K562 (cell line): Measurements from ENCODE around the gene ANKH. TPM values are rescaled to one million over a fixed set of nuclear protein-coding genes. Genes with fewer than 3 reads are reported as not detected.

Experiments used
- ATAC-seq: fragments of 200-7000 bp; cut with Tn5 transposase; 3 replicates; pipeline ENCODE4 v1.9.1; 2020; ENCODE audit warnings: moderate library complexity
- BruUV-seq: library from RNA; stranded (reverse); fragments of 400-500 nt; replicated peaks from 2 replicates; lab custom pipeline; 2021; lab: Mats Ljungman, UMichigan
- CTCF ChIA-PET: fragments of 300-600 bp; formaldehyde crosslinking; extraction: SDS; loops from one replicate; lab custom pipeline; 2021; ENCODE audit warnings: low intra/inter-chr PET ratio; lab: Yijun Ruan, JAX
- POLR2A ChIA-PET: fragments of 300-600, 350-650 bp; sonication (Branson Sonifier 250); formaldehyde crosslinking; extraction: SDS; loops from one replicate; lab custom pipeline; 2021; ENCODE audit warnings: antibody characterized with exemption, inconsistent platforms; lab: Yijun Ruan, JAX
- DNase-seq, 4 experiments: peaks; one replicate each; pipeline versions ENCODE4 v3.0.0 to v3.0.0-alpha.2; 2011 to 2018; ENCODE audit warnings: low spot score in 3 of 4, mixed read lengths in 3 of 4; ENCODE audit errors: extremely low read depth in 1 of 4
- FAIRE-seq: peaks from 2 replicates; lab custom pipeline; 2011; peaks lifted over from hg19 to GRCh38; lab: Jason Lieb, UNC
- H2AFZ ChIP-seq: 2 replicates; pipeline ENCODE4 v1.6.0; 2011; ENCODE audit warnings: low read depth, low read length, control low read depth, inconsistent platforms
- H3K27ac ChIP-seq: fragments of 200-600 bp; 3 replicates; pipeline ENCODE4 v1.8.0; 2011; ENCODE audit warnings: low read depth, mild to moderate bottlenecking, control low read depth, inconsistent platforms, low read length, moderate library complexity, mixed read lengths; ENCODE audit errors: extremely low read depth
- H3K27me3 ChIP-seq, 2 experiments: fragments of 300-600 bp in 1 of 2; 2 replicates in 1 of 2; 3 replicates in 1 of 2; pipeline versions ENCODE4 v1.6.0 to v1.8.0; 2011; ENCODE audit warnings: inconsistent platforms in 2 of 2, low read length in 2 of 2, mild to moderate bottlenecking in 1 of 2, mixed read lengths in 1 of 2, moderate library complexity in 1 of 2; ENCODE audit not compliant: control insufficient read depth in 2 of 2, insufficient read depth in 2 of 2
- H3K36me3 ChIP-seq: fragments of 300-600 bp; 3 replicates; pipeline ENCODE4 v1.8.0; 2011; ENCODE audit warnings: mild to moderate bottlenecking, low read length, inconsistent platforms; ENCODE audit not compliant: control insufficient read depth, insufficient read depth
- H3K4me1 ChIP-seq, 2 experiments: fragments of 200-600 bp in 1 of 2; replicated peaks in 1 of 2; 2 replicates in 1 of 2; 3 replicates in 1 of 2; pipeline versions ENCODE4 v1.5.1 to v1.8.0; 2011; ENCODE audit warnings: inconsistent platforms in 2 of 2, low read length in 2 of 2, mild to moderate bottlenecking in 1 of 2, mixed read lengths in 1 of 2, moderate library complexity in 1 of 2; ENCODE audit not compliant: control insufficient read depth in 2 of 2, insufficient read depth in 2 of 2
- H3K4me2 ChIP-seq: 2 replicates; pipeline ENCODE4 v1.6.1; 2011; ENCODE audit warnings: low read length, control low read depth, inconsistent platforms, mixed read lengths; ENCODE audit not compliant: insufficient read depth
- H3K4me3 ChIP-seq: fragments of 200-600 bp; sonication (generic), shearing (Covaris generic); 2 replicates; pipeline ENCODE4 v1.5.1; 2016; ENCODE audit warnings: control low read depth, inconsistent platforms
- H3K79me2 ChIP-seq: fragments of 200-600 bp; 3 replicates; pipeline ENCODE4 v1.8.0; 2011; ENCODE audit warnings: low read length, inconsistent platforms; ENCODE audit not compliant: control insufficient read depth, insufficient read depth
- H3K9ac ChIP-seq, 2 experiments: 2 replicates each; pipeline versions ENCODE4 v1.6.0 to v1.6.1; 2011; ENCODE audit warnings: low read depth in 2 of 2, low read length in 2 of 2, control low read depth in 1 of 2, inconsistent platforms in 1 of 2, mild to moderate bottlenecking in 1 of 2, mixed read lengths in 1 of 2; ENCODE audit not compliant: insufficient read depth in 1 of 2
- H3K9me1 ChIP-seq: one replicate; pipeline ENCODE4 v1.6.0; 2011; ENCODE audit warnings: inconsistent platforms, mild to moderate bottlenecking, low read length, moderate library complexity; ENCODE audit not compliant: control insufficient read depth, insufficient read depth
- H3K9me3 ChIP-seq: replicated peaks from 2 replicates; pipeline ENCODE4 v1.5.1; 2011; ENCODE audit warnings: low read depth, low read length, inconsistent platforms; ENCODE audit not compliant: control insufficient read depth, insufficient read depth
- H4K20me1 ChIP-seq: replicated peaks from 2 replicates; pipeline ENCODE4 v1.6.1; 2011; ENCODE audit warnings: low read length, inconsistent platforms, mixed read lengths; ENCODE audit not compliant: control insufficient read depth, insufficient read depth
- ESRRA ChIP-seq: fragments of 450-650 bp; IDR thresholded peaks from 2 replicates; pipeline ENCODE4 v1.6.1; 2014; ENCODE audit warnings: low read depth, mild to moderate bottlenecking, moderate library complexity, borderline replicate concordance
- FOXK1 ChIP-seq: sonication (generic); formaldehyde crosslinking; IDR thresholded peaks from 2 replicates; pipeline ENCODE4 v1.8.0; 2022; ENCODE audit warnings: missing genetic modification reagents, mild to moderate bottlenecking, borderline replicate concordance
- KDM4B ChIP-seq, 2 experiments: fragments of 450-650 bp in 1 of 2; sonication (generic) in 1 of 2; IDR thresholded peaks; 2 replicates each; pipeline ENCODE4 v1.6.1; 2016 to 2017; ENCODE audit warnings: borderline replicate concordance in 2 of 2, antibody characterized with exemption in 1 of 2, low read depth in 1 of 2, mild to moderate bottlenecking in 1 of 2
- SIX5 ChIP-seq, 2 experiments: IDR thresholded peaks; 2 replicates each; pipeline ENCODE4 v1.6.1; 2011; ENCODE audit warnings: low read length in 2 of 2, borderline replicate concordance in 1 of 2, low read depth in 1 of 2, mild to moderate bottlenecking in 1 of 2, moderate library complexity in 1 of 2; ENCODE audit not compliant: insufficient read depth in 1 of 2
- ZNF212 ChIP-seq: fragments of 450-650 bp; formaldehyde crosslinking; IDR thresholded peaks from 2 replicates; pipeline ENCODE4 v1.4.0; 2020; ENCODE audit warnings: mild to moderate bottlenecking
- ZNF695 ChIP-seq: fragments of 450-650 bp; formaldehyde crosslinking; IDR thresholded peaks from 2 replicates; pipeline ENCODE4 v1.4.0; 2020; ENCODE audit warnings: mild to moderate bottlenecking, moderate library complexity
- ZNF766 ChIP-seq: fragments of 200-800 bp; sonication (Bioruptor generic); conservative IDR thresholded peaks from 2 replicates; pipeline ENCODE4 v1.6.1; 2016; ENCODE audit warnings: missing genetic modification characterization, missing compliant biosample characterization
- WGBS: fragments of 100-300 bp; shearing (Covaris generic); methylation state at CpG from one replicate; pipeline ENCODE4 v1.1.6; 2016; ENCODE audit warnings: low coverage, mixed read lengths; ENCODE audit not compliant: insufficient coverage; ENCODE audit errors: missing lambda C conversion rate; 5-methylcytosine and 5-hydroxymethylcytosine counted together
- in situ Hi-C: fragments of 300-500 bp; cut with MboI; formaldehyde crosslinking; loops from 4 replicates; pipeline ENCODE4 v1.15.0; 2018; ENCODE audit warnings: inconsistent platforms, mixed read lengths
- intact Hi-C: fragments of 100-400 bp; cut with micrococcal nuclease; formaldehyde crosslinking; loops from 2 replicates; pipeline ENCODE4 v1.14.2; 2022
- polyA plus RNA-seq, 8 experiments: library from polyadenylated mRNA; depleted of rRNA in 4 of 8; stranded (reverse) in 5 of 8; unstranded in 3 of 8; fragments of >200 nt; fragmentation: Nextera tagmentation in 2 of 8; fragmentation: Illumina TruSeq in 1 of 8; extraction: Ambion mirVana in 2 of 8; extraction: Trizol in 1 of 8; gene quantifications; 2 replicates each; pipeline versions ENCODE4 v1.2.1 to v1.2.3, GENCODE V29; 2011 to 2014; ENCODE audit warnings: inconsistent platforms in 1 of 8, missing spikeins in 1 of 8
- total RNA-seq, 7 experiments: library from RNA; depleted of rRNA in 6 of 7; stranded (reverse); fragments of >200 nt in 6 of 7; fragmentation: Illumina TruSeq in 2 of 7; extraction: Trizol in 2 of 7; gene quantifications; 2 replicates each; pipeline versions ENCODE4 v1.2.1 to v1.2.3, GENCODE V29; 2011 to 2021; ENCODE audit warnings: low replicate concordance in 1 of 7

ANKH gene
- total and polyA plus RNA-seq, 9 of the 15 experiments (the other 6 are each of a cell fraction or from before 2014, with no cell fraction given) = 0.79 to 12.2 (median 4.5) TPM

- ChIA-PET POLR2A (interaction anchor here (1.9 kb wide), 1 partner anchor 22 kb away, joined by 4 read pairs; no protein-coding TSS in a partner anchor), CTCF (no interaction called here)
- Histone ChIP-seq H3K4me1 (no peaks in the 10 kb centered on the region), H3K36me3 (no peaks in the 10 kb centered on the region), H3K9ac (no peak overlapping the region), H4K20me1 (no peaks in the 10 kb centered on the region), H3K4me3 (no peak overlapping the region), H2AFZ (no peak overlapping the region), H3K27ac (no peak overlapping the region), H3K9me1 (no peaks in the 10 kb centered on the region), H3K79me2 (no peaks in the 10 kb centered on the region), H3K9me3 (no peaks in the 10 kb centered on the region), H3K27me3 (peaks cover 14 to 39% of the 10 kb centered on the region in 2 experiments), H3K4me2 (no peak overlapping the region)
- BruUV-seq = no TSS peak
- no peak for FAIRE-seq
- in situ Hi-C loops (no loop called here), intact Hi-C loops (no loop called here)
- TF ChIP-seq ZNF766 (CRISPR knock-in tag) = peak; percentile 33; the same call in 1 of the 2 replicates
- no peak for TF ChIP-seq SIX5 (IDR thresholded peaks at IDR 0.05; ENCODE audit: borderline replicate concordance in 1 of 2, insufficient read depth in 1 of 2, low read depth in 1 of 2, low read length in 2 of 2)
- no peak for ATAC-seq
- DNase-seq = no peak
- WGBS = 10% methylated on average over 11 of the region's 11 CpGs
Measured at GRCh38 chr5:14741801-14742440, 129.7 kb downstream of the ANKH start.

- no peaks in the 10 kb centered on the region for H3K79me2 ChIP-seq
- H3K9ac ChIP-seq = no peak overlapping the region
- H3K9me3 ChIP-seq = no peaks in the 10 kb centered on the region
- CTCF ChIA-PET = no interaction called here
- DNase-seq (no peak), ATAC-seq (no peak), FAIRE-seq (no peak)
- POLR2A ChIA-PET = no interaction called here
- WGBS = 30% methylated on average over 13 of the region's 13 CpGs
- H3K9me1 ChIP-seq = no peaks in the 10 kb centered on the region
- no peaks in the 10 kb centered on the region for H3K4me1 ChIP-seq
- in situ Hi-C loops (no loop called here), intact Hi-C loops (no loop called here)
- TF ChIP-seq FOXK1 (CRISPR knock-in tag) (no peak), ESRRA (no peak), ZNF695 (CRISPR knock-in tag) (no peak), ZNF212 (CRISPR knock-in tag) (no peak), KDM4B (IDR thresholded peaks at IDR 0.05; ENCODE audit: borderline replicate concordance in 2 of 2, low read depth in 1 of 2) (no peak)
- H3K36me3 ChIP-seq = no peaks in the 10 kb centered on the region
- no peak overlapping the region for H3K27ac ChIP-seq
- peaks cover 12 to 37% of the 10 kb centered on the region in 2 experiments; a peak in 4 of 5 replicates for H3K27me3 ChIP-seq
- no peak overlapping the region for H3K4me2 ChIP-seq
- no peak overlapping the region for H2AFZ ChIP-seq
- no peaks in the 10 kb centered on the region for H4K20me1 ChIP-seq
- no TSS peak for BruUV-seq
- no peak overlapping the region for H3K4me3 ChIP-seq
Measured at GRCh38 chr5:14741131-14741530, 130.4 kb downstream of the ANKH start.
